ENCODE data around the gene KCNMA1. TPM values are rescaled to one million over a fixed set of nuclear protein-coding genes. Genes with fewer than 3 reads are reported as not detected.

KCNMA1 gene
- total and polyA plus RNA-seq, 9 of the 15 experiments (the other 6 are each of a cell fraction or from before 2014, with no cell fraction given), result 0.01 to 0.95 (median 0.15) TPM; not detected in 4

- Histone ChIP-seq H3K9ac (ENCODE audit: insufficient read depth in 1 of 2, low read depth in 2 of 2, low read length in 2 of 2) (no peak overlapping the region), H3K4me2 (ENCODE audit: insufficient read depth, low read length) (no peak overlapping the region), H3K27me3 (ENCODE audit: control insufficient read depth in 2 of 2, insufficient read depth in 2 of 2, low read length in 2 of 2) (no peaks in the 10 kb centered on the region), H4K20me1 (replicated peaks; ENCODE audit: control insufficient read depth, insufficient read depth, low read length) (no peaks in the 10 kb centered on the region), H3K36me3 (ENCODE audit: control insufficient read depth, insufficient read depth, low read length) (no peaks in the 10 kb centered on the region), H3K4me3 (no peak overlapping the region), H3K9me3 (replicated peaks; ENCODE audit: control insufficient read depth, insufficient read depth, low read depth, low read length) (no peaks in the 10 kb centered on the region), H2AFZ (ENCODE audit: low read depth, low read length) (no peak overlapping the region), H3K9me1 (ENCODE audit: control insufficient read depth, insufficient read depth, low read length) (no peaks in the 10 kb centered on the region), H3K4me1 (replicated peaks in 1 of 2; ENCODE audit: control insufficient read depth in 2 of 2, insufficient read depth in 2 of 2, low read length in 2 of 2) (no peaks in the 10 kb centered on the region), H3K27ac (ENCODE audit: extremely low read depth, low read depth, low read length) (no peak overlapping the region), H3K79me2 (ENCODE audit: control insufficient read depth, insufficient read depth, low read length) (no peaks in the 10 kb centered on the region)
- POLR2A ChIA-PET, result no interaction called here
- no TSS peak for BruUV-seq (replicated peaks)
- in situ Hi-C loops (cut with MboI), result no loop called here
- intact Hi-C loops (cut with micrococcal nuclease), result no loop called here
- no peak for FAIRE-seq
- 0% methylated on average over 1 of the region's 1 CpG for WGBS (ENCODE audit: insufficient coverage, low coverage, missing lambda C conversion rate)
- CTCF ChIA-PET (ENCODE audit: low intra/inter-chr PET ratio), result no interaction called here
- DNase-seq (ENCODE audit: extremely low read depth in 1 of 4, low spot score in 3 of 4), result no peak
- ATAC-seq, result no peak
- TF ChIP-seq ZNF134 (CRISPR knock-in tag; conservative IDR thresholded peaks at IDR 0.05), result no peak
- TF ChIP-seq SIRT6 (IDR thresholded peaks at IDR 0.05; ENCODE audit: low read depth, low read length), result no peak
- TF ChIP-seq EWSR1 (IDR thresholded peaks at IDR 0.05; ENCODE audit: borderline replicate concordance, low read depth, partially characterized antibody), result no peak
- no peak for TF ChIP-seq RBM34 (IDR thresholded peaks at IDR 0.05; ENCODE audit: borderline replicate concordance, insufficient read depth, low read length)
- TF ChIP-seq ETV1 (tag; conservative IDR thresholded peaks at IDR 0.05; ENCODE audit: low read depth), result no peak
- TF ChIP-seq SMARCA4 (IDR thresholded peaks at IDR 0.05), result no peak
- no peak for TF ChIP-seq ZNF584 (CRISPR knock-in tag; IDR thresholded peaks at IDR 0.05; ENCODE audit: low read depth)
- no peak for TF ChIP-seq ZNF124 (CRISPR knock-in tag; IDR thresholded peaks at IDR 0.05)
- no peak for TF ChIP-seq SUPT5H (IDR thresholded peaks at IDR 0.05)
- TF ChIP-seq ARHGAP35 (IDR thresholded peaks at IDR 0.05; ENCODE audit: partially characterized antibody), result no peak
- no peak for TF ChIP-seq LCOR (CRISPR knock-in tag; IDR thresholded peaks at IDR 0.05)
- TF ChIP-seq E2F8 (IDR thresholded peaks at IDR 0.05; ENCODE audit: low read depth, partially characterized antibody), result no peak
- no peak for TF ChIP-seq ZBTB1 (CRISPR knock-in tag; IDR thresholded peaks at IDR 0.05; ENCODE audit: borderline replicate concordance, low read depth)
Measured at GRCh38 chr10:77188000-77188395, 449.6 kb downstream of the KCNMA1 start.
